Measurements from ENCODE around the gene STARD10.
A peak's percentile ranks its signal among the peaks of the same experiment; 100 is the strongest.
"Not testable (repeated sequence)": the region's sequence is repeated elsewhere in the genome, so short reads cannot be mapped to it uniquely, and the experiment has no call there.

STARD10 gene

DNA sequence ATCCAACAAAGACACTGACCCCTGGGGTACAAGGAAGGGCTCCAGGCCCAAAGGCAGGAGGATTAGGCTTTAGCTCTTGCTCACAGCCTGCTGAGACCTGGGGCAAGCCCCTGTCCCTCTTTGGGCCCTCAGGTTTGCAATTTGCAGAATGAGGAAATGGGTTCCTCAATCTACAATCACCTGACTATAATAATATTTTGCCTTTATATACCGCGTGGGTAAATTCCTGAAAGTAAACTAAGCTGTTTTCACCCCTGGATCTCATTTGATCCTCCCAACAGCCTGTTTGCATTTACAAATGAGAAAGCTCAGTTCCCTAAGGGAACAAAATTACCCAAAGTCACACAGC lies 797 bp downstream of the STARD10 start:
- no peaks in the 10 kb centered on the region for H4K20me1 ChIP-seq (ENCODE audit: insufficient read depth)
- no peaks in the 10 kb centered on the region for H3K79me2 ChIP-seq (ENCODE audit: insufficient read depth, low read depth)
- H3K27ac ChIP-seq = peak overlapping the region; percentile 74
- no peaks in the 10 kb centered on the region for H3K27me3 ChIP-seq (ENCODE audit: insufficient read depth, low read depth)
- peak overlapping the region; percentile 89 for H2AFZ ChIP-seq (ENCODE audit: low read depth)
- peak overlapping the region; percentile 49; the same call in 1 of the 2 replicates for H3K9ac ChIP-seq
- peaks cover 19% of the 10 kb centered on the region for H3K4me1 ChIP-seq (ENCODE audit: low read depth, poor library complexity, severe bottlenecking)
- no peak overlapping the region for H3K4me3 ChIP-seq (IDR thresholded peaks at IDR 0.05; ENCODE audit: insufficient read depth, low read depth, low read length)
- TF ChIP-seq, protein P1, sequence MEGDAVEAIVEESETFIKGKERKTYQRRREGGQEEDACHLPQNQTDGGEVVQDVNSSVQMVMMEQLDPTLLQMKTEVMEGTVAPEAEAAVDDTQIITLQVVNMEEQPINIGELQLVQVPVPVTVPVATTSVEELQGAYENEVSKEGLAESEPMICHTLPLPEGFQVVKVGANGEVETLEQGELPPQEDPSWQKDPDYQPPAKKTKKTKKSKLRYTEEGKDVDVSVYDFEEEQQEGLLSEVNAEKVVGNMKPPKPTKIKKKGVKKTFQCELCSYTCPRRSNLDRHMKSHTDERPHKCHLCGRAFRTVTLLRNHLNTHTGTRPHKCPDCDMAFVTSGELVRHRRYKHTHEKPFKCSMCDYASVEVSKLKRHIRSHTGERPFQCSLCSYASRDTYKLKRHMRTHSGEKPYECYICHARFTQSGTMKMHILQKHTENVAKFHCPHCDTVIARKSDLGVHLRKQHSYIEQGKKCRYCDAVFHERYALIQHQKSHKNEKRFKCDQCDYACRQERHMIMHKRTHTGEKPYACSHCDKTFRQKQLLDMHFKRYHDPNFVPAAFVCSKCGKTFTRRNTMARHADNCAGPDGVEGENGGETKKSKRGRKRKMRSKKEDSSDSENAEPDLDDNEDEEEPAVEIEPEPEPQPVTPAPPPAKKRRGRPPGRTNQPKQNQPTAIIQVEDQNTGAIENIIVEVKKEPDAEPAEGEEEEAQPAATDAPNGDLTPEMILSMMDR (conservative IDR thresholded peaks at IDR 0.05; ENCODE audit: low read depth, low read length) = no peak
- peak overlapping the region; percentile 63 for H3K4me2 ChIP-seq
- H3K36me3 ChIP-seq (ENCODE audit: insufficient read depth) = no peaks in the 10 kb centered on the region

DNA sequence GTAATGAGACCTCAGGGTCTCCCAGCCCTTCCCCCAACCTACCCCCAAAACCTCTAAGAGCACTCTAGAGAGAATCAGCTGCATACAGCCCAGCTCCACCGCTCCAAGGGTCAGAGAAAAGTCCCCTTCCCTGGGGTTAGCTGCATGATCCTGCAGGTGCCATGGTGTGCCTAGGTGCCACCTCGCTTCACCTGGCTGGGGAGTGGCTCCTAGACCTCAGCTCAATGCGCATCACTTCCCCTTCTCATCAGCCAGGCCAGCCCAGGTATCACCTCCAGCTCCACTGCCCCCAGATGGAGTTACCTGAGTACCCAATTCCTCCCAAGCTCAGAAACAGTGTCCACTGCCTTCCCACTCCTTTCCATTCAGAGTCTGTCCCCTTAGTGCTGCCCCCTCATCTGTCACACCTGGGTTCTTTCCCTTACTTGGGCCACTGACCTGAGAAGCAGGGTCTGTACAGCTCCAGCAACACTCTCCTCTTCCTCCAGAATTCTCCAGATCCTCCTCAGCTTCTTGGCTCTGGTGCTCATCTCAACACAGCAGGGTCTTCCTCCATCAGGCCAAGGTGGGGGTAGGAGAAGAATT lies 1.3 kb downstream of the STARD10 start:
- peaks cover 19% of the 10 kb centered on the region for H3K4me1 ChIP-seq (ENCODE audit: low read depth, poor library complexity, severe bottlenecking)
- H3K27ac ChIP-seq = peak overlapping the region; percentile 74; the same call in 1 of the 2 replicates
- no peak overlapping the region for H3K9ac ChIP-seq

DNA sequence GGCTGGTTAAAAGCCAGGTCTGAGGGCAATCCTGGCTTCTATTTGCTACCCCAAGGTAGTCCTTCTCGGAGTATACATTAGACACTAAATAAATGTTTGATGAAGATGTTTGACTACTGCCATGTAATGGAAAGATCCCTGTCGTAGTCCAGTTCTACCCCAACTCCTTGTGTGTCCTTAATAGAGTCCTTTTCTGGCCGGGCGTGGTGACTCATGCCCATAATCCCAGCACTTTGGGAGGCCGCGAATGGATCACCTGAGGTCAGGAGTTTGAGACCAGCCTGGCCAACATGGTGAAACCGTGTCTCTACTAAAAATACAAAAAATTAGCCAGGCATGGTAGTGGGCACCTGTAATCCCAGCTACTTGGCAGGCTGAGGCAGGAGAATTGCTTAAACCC lies 2.6 kb downstream of the STARD10 start:
- H3K4me1 ChIP-seq (ENCODE audit: low read depth, poor library complexity, severe bottlenecking) = peaks cover 27% of the 10 kb centered on the region
- not testable (repeated sequence) for H3K4me2 ChIP-seq; H3K4me3 ChIP-seq (IDR thresholded peaks at IDR 0.05; ENCODE audit: insufficient read depth, low read depth, low read length); H3K27me3 ChIP-seq (ENCODE audit: insufficient read depth, low read depth); H3K79me2 ChIP-seq (ENCODE audit: insufficient read depth, low read depth); H3K36me3 ChIP-seq (ENCODE audit: insufficient read depth); H3K9ac ChIP-seq; H4K20me1 ChIP-seq (ENCODE audit: insufficient read depth); H2AFZ ChIP-seq (ENCODE audit: low read depth); H3K27ac ChIP-seq

More for the DNA sequence above, 1.3 kb downstream of the STARD10 start:
- H3K4me3 ChIP-seq (IDR thresholded peaks at IDR 0.05; ENCODE audit: insufficient read depth, low read depth, low read length) = no peak overlapping the region
- peak overlapping the region; percentile 63 for H3K4me2 ChIP-seq
- no peaks in the 10 kb centered on the region for H3K79me2 ChIP-seq (ENCODE audit: insufficient read depth, low read depth)
- no peaks in the 10 kb centered on the region for H3K27me3 ChIP-seq (ENCODE audit: insufficient read depth, low read depth)
- H4K20me1 ChIP-seq (ENCODE audit: insufficient read depth) = no peaks in the 10 kb centered on the region
- H3K36me3 ChIP-seq (ENCODE audit: insufficient read depth) = no peaks in the 10 kb centered on the region
- TF ChIP-seq, protein P1 (conservative IDR thresholded peaks at IDR 0.05; ENCODE audit: low read depth, low read length) = no peak
- peak overlapping the region; percentile 89; the same call in 1 of the 2 replicates for H2AFZ ChIP-seq (ENCODE audit: low read depth)

DNA sequence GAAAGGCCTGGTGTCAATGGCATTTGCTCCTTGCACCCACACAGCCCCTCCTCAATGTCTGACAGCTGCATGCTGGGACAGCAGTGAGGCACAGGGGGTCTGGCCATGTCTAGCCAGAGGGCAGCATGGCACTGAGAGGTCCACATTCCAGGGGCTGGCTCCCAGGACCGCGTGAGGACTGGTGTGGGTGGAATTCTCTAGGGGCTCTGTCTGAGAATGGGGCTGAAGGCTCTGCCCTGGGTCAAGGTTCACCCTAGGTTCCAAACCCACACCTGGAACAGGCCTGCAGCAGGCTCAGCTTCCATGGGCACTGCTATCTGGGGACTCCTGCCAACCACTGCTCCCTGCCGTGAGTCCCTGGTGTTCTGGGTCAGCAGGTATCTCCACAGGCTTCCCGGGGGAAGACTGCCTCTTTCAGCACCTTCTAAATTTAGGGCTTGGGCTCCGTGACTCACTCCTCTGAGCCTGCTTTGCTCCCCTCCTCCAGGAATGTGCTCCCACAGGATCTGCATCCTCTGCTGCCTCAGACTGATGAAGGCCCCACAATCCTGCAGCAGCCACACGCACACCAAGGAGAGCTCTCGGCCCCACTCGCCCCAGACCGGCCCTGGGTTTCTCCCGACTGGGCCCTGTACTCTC lies 4.2 kb downstream of the STARD10 start:
- Histone ChIP-seq H4K20me1 (ENCODE audit: insufficient read depth) (no peaks in the 10 kb centered on the region), H3K4me2 (no peak overlapping the region), H3K27me3 (ENCODE audit: insufficient read depth, low read depth) (no peaks in the 10 kb centered on the region), H2AFZ (ENCODE audit: low read depth) (no peak overlapping the region), H3K4me3 (IDR thresholded peaks at IDR 0.05; ENCODE audit: insufficient read depth, low read depth, low read length) (no peak overlapping the region), H3K79me2 (ENCODE audit: insufficient read depth, low read depth) (no peaks in the 10 kb centered on the region), H3K4me1 (ENCODE audit: low read depth, poor library complexity, severe bottlenecking) (peaks cover 24% of the 10 kb centered on the region), H3K36me3 (ENCODE audit: insufficient read depth) (no peaks in the 10 kb centered on the region), H3K27ac (no peak overlapping the region), H3K9ac (no peak overlapping the region)
- TF ChIP-seq, protein P1 (conservative IDR thresholded peaks at IDR 0.05; ENCODE audit: low read depth, low read length) = no peak

DNA sequence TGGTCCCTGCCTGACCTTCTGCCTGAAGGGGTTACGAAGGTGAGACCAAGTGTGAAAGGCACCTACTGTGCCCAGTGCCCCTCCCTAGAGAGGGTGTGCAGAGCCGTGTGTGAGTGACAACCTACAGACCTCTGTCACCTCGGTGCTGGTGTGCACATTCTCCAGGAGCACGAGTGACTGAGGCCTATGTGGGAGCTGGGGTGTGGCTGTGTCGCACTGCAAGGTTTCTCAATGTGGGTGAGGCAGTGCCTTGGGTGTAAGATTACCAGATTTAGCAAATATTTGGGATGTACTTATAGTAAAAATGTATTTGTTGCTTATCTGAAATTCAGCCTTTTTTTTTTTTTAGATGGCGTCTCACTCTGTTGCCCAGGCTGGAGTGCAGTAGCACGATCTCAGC lies 5.6 kb downstream of the STARD10 start:
- Histone ChIP-seq H3K4me1 (ENCODE audit: low read depth, poor library complexity, severe bottlenecking) (peaks cover 16% of the 10 kb centered on the region), H3K36me3 (ENCODE audit: insufficient read depth) (no peaks in the 10 kb centered on the region), H2AFZ (ENCODE audit: low read depth) (no peak overlapping the region), H3K4me2 (no peak overlapping the region), H3K79me2 (ENCODE audit: insufficient read depth, low read depth) (no peaks in the 10 kb centered on the region), H4K20me1 (ENCODE audit: insufficient read depth) (no peaks in the 10 kb centered on the region), H3K27me3 (ENCODE audit: insufficient read depth, low read depth) (no peaks in the 10 kb centered on the region), H3K27ac (no peak overlapping the region), H3K9ac (no peak overlapping the region), H3K4me3 (IDR thresholded peaks at IDR 0.05; ENCODE audit: insufficient read depth, low read depth, low read length) (no peak overlapping the region)
- TF ChIP-seq, protein P1 (conservative IDR thresholded peaks at IDR 0.05; ENCODE audit: low read depth, low read length) = no peak
